Measurements from ENCODE around the gene UBE3D.
"Not testable (repeated sequence)": the region's sequence is repeated elsewhere in the genome, so short reads cannot be mapped to it uniquely, and the experiment has no call there.

UBE3D gene

DNA sequence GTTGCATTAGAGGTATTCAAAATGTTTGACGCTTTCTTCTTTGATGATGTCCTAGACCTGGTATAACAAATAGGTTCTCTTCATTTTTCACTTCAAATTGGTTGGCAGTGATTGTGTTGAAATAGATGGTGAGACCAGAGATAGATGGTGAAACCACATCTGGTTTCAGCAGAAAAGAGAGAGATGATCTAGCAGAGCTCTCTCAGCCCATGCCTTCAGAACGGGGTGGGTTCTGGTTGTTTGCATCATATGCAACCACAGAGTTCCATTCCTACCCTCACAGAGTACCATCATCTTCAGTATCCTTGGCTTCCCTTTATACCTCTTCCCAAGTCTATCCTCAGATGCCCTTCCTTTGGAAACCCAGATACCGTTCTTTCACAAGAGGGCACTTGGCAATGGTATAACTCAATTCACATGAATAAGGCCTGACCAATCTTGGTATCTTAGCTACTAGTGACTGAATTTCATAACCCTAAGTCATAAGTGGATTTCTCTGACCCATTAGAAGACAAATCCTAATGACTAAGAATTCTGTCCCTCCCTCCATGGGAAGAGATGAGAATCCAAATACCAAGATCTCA is 93.7 kb downstream of the UBE3D start:
- no peak for DNase-seq

DNA sequence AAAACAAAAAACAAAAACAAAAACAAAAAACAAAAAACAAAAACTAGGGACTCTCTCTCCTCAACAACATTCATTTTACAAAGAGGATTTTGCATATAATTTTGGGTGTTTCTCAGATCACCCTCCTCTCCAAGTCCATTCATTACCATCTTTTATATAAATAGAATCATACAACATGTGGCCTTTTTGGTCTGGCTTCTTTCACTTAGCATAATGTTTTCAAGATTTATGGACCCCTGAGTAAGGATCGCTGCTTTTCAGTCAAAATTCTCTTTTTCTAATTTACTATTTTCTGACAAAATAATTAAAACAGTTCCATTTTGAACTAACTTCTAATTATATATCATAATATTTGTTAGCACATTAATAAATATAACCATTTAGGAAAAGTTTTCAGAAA is 94.8 kb downstream of the UBE3D start:
- no peak for DNase-seq

DNA sequence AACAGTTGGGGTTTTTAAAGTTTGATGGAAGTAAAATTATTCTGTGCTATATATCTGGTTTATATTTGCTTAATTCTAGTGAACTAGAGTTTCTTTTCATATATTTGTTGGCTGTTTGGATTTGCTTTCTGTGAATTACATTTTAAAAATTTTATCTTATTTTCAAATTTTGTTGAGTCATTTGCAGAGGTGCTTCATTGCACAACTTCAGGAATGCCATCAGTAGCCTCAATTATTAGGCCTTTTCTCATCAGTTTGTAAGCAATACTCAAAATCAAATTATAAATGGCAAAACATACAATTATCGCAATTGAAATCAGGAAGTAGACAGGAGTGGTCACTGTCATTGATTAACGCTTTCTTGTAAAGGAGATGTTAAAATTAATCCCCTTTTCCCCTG is 96.9 kb downstream of the UBE3D start:
- no peak for DNase-seq

DNA sequence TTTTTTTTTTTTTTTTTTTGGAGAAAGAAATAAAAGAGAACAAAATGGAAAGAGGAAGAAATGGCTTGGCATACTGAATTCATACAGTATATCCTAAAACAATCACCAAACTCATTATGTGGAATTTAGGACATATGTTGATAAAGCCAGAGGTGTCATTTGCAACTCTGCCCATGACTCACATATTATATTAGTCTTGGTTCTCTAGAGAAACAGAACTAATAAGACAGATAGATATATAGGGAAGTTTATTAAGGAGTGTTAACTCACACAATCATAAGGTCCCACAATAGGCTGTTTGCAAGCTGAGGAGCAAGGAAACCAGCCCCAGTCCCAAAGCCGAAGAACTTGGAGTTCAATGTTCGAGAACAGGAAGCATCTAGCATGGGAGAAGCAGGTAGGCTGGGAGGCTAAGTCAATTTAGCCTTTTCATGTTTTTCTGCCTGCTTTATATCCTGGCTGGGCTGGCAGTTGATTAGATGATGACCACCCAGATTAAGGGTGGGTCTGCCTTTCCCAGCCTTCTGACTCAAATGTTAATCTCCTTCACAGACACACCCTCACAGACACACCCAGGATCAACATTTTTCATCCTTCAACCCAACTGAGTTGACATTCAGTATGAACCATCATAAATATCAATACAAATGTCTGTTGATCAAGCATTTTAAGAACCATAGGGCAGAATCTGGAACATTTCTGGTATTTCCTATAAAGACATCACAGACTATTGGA is 102.3 kb downstream of the UBE3D start:
- no peak for DNase-seq

DNA sequence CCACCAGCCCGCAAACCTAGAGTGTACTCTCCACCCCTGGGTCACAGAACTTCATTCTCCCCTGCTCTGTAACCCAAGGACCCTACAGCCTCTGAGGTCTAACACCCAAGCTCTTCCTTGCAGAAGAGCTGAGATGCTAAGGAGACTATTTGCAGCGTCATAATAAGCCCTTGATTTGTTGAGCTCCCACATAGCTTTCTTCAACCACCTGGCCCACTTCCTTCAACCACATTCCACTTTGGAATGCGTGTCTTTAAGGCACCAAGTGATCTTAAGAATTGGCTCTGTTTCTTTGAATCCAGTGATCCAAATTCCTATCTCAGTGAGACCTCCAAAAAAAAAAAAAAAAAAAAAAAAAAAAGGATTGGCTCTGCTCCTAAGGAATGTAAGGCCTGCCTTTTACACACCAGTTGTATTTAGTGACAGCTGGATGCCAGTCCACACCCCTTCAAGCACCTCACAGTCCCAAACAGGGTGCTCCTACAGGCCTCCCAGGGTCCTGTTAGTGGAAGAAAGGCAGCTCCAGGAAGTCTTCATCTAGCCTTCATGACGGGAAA is 106.2 kb downstream of the UBE3D start:
- no peak for DNase-seq

DNA sequence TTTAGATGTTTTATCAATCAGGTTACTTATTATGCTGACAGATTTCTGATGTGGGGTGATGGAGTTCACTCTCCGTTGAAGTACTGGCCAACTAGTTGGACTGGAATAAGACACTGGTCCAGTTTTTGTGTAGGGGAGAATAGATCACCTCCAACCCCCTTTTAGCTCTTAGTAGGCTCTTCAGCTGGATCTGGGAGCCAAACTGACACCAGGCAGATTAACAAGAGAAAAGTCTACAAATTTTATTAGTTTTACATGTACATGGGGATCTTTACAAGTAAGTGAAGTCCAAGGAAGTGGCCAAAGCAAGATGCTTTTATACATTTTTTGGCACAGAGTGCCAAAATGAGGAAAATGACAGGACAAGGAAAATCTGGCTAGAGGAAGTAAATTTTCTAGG is 107.1 kb downstream of the UBE3D start:
- DNase-seq = no peak

DNA sequence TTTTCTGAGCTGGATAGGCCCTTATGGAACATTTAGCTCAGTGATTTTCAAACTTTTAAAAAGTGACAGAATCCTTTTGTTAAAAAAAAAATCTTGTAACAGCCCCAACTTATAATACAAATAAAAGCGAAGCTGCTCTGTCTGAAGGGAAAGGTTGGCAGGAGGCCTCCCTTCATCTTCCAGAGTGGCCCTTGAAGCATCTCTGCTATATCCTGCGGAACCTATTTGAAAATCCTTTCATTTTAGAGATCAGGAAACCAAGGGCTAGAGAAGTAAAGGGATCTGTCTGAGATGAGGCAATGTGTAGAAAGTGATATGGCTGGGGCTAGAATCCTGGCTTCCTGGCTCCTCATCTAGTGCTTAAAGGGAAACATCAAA is 107.8 kb downstream of the UBE3D start:
- DNase-seq = no peak

DNA sequence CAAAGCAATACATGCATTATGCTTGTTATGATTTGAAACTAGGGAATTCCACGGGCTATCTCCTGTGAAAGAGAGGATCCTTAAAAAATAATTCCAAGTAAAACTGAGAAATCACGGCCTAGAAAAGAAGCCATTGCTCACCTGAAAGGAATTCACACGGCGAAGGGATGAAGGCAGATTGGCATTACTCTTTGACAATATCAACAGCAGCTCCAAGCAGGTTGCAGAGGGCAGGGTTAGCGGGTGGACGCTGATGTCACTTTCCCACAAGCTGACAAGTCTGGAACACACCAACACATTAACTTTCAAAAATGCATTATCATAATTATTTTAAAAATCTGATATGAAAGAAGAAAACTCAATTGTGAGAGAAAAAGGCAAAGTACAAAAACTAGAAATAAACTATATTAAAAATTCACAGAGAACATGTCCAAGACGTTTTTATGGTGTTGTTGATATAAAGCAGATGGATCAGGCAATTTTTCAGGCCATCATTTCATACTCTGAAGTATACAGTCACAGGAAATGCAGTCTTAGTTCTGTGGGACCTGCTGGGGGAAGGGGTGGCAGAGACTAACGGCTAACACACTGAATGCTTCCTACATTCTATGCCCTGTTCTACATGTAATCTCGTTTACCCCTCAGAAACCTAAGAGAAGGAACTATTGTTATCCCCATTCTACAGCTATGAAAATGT is 108.3 kb downstream of the UBE3D start:
- DNase-seq = no peak

DNA sequence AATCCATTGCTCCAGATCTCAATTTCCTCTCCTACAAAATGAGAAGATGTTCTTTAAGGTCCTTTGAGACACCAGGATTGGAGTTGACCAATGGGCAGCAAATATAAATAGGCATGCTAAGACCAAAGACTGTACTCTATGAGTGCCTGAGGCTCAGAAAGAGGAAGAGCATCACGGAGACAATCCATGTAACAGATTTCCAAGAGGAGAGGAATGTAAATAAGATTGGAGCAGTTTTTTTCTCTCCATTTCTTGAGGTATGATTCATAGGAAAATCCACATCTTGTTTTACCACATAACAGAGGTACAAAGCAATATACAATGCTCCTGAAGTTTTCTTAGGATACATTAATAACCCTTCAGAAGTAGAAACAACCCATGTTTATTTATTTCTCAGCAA is 109.8 kb downstream of the UBE3D start:
- no peak for DNase-seq

DNA sequence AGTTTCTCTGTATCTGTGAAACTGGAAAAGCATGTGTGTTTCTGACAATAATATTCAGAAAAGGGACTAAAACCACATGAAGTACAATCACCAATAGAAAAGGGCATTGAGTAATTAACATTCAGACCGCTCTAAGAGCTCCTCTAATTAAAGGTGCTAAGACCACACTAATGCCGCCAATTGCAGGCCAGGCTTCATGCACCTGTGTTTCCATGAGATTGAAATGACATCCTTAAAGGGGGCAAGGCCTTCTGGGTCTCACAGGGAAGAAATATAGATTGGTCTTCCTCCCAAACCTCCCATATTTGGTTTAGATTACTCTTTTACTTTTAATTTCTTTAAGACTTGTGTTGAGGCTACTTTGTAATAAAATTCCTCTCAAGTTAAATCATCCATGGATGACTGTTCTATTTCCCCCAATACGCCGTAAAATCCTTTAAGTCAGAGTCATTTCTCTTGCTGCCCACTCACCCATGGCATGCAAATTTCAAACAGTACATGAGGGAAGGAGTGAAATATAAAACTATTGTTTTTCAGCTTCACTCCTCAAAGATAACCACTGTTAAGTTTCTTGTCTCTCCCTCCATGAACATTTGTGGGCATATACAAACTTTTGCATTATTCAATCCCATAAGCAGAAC is 110.6 kb downstream of the UBE3D start:
- DNase-seq = no peak

DNA sequence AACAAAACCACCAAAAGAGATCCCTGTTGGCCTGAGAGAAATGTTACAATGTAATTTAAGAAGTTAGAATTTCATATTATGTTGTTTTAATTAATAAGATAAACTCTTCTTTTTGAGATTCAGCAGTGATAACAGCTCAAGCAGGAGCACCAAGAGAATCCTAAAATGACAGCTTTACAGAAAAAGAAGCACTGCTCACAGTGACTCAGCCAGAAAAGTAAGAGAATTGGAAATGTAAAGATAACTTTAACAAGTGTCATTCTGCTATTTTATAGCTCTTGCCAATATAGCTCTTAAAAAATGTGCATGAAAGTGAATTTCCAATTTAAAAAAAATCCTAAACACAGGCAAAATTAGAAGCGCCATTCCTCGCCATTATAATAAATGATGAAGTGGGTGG is 111.3 kb downstream of the UBE3D start:
- no peak for DNase-seq

DNA sequence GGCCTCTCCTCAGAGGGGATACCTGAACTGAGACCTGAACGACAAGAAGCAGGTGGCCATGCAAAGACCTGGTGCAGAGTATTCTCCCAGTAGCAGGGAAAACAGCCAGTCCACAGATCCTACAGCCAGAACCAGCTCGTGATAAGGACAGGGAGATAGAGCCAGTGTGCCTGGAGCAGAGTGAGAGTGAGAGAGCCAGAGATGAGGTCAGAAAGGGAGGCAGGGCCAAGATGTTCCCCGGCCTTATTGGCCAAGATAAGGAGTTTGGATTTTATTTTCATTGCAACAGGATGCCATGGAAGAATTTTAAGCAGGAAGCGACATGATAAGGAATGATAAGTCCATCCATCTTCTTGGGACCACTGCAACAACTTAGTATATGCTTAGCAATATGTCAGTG is 111.8 kb downstream of the UBE3D start:
- no peak for DNase-seq

DNA sequence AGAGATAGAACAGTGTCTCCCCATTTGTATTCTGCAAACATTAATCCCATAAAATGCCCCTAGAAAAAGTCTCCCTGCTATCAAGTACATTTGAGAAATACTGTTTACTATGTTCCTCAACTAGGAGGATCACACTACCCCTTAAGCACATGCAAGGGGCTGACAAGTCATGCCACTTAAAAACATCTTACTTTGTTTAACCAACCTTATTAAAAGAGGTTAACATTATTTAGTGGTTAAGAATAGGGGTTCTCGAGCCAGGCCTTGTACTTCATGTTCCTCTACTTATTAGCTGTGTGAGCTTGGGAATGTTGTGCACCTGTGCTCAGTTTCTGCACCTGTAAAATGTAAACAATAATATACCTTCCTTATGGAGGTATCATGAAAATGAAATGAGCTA is 113.7 kb downstream of the UBE3D start:
- no peak for DNase-seq

DNA sequence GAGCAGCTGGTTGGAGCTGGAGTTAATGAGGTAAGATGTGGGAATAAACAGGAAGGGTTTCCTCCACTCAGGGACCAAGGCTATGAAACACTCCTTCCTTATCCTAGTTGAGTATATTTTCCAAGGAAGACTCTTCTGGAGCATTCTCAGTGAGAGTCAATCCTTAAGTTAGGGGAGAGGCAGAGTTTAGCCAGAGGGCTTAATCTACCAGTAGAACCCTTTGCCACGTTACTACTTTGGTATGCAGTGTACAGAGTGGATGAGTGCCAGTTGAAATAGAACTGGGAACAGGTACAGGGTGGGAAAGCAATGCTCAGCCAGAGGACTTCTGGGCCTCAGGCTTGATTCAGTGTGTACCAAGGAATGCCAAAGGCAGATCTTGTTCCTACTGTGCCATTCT is 114.3 kb downstream of the UBE3D start:
- no peak for DNase-seq

DNA sequence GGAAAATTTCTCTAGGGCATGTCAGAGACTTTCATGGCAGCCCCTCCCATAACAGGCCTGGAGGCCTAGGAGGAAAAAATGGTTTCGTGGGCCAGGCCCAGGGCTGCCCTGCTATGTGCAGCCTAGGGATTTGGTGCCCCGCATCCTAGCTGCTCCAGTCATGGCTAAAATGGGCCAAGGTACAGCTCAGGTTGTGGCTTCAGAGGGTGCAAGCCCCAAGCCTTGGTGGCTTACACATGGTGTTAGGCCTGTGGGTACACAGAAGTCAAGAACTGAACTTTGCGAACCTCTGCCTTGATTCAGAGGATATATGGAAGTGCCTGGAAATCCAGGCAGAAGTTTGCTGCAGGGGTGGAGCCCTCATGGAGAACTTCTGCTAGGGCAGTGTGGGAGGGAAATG is 134.7 kb downstream of the UBE3D start:
- DNase-seq = not testable (repeated sequence)

DNA sequence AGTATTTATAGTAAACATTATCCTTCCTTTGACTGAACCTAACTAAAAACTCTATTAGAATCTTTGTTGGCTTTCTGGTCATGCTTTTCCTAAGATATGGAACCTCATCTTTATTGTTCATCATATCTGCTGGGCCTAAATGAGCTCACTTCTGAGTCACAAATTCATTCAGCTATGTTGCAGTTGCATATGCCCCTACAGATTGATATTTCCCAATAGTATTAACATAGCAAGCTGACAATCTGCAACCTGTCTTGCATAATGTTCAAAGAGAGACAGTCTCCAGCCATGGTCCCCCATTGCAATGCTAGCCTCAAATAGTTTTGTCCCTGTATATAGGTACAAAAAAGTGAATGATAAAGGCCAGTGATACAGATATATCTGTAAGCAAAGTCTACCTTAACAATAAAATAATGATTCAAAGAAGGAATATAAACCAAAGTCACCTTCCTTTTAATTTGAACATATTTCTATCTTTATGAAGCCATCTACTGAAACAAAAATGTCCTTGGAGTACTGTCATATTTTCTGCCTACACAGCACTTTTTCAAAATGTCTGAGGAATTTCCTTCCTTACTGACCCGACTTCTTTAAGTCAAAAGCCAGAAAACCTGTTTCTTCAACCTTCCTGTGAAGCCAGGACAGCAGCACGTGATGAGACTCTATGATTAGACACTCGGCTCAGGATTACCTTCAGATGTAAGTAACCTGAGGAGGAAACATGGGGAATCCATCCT is 140.7 kb downstream of the UBE3D start:
- DNase-seq = no peak

DNA sequence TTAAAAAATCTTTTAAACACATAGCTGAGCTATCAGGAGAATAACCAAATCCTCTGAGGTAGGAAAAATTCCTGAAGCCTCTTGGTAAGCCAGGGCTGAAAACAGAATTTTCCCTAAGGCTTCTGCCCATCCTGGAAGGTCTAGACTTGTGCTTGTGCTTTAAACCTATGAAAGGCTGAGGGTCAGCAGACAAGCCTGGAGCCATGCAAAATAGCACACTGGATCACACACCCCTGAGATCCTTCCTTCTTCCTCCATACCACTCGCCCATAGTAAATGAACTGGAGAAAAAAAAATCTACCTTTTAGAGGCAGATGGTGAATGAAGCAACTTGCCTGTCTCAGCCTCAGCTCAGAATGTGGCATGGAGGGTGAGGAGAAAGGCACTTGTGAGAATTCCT is 144.4 kb downstream of the UBE3D start:
- no peak for DNase-seq

DNA sequence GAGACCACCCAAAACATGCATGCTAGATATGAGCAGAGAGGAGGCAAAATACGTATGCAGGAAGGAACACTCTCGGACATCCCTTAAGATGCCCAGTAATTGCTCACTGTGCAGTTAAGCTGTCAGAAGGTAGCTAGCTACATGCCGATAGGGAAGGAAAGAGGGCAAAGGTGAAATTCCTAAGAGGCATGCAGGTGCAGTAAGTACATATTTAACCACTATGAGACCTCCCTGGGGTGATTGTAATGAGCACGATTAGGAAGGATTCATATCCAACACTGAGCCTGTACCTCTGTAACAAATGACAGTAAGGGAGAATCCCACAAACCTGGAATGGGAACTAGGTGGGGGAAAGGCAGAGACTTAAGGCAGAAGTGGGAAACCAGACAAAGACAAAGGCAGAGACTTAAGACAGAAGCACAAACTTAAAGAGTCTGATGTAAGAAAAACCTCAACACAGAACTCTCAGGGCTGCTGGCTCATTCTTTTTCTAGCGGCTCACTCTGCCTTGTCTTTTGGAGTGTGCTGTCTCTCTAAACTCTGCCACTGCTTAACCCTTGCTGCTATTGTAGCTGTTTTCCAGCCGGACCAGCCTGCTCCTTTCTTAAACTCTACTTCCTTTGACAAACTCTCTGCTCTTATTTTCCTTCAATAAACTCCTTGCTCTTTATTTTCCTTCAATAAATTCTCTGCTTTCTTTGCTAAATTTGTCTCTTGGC is 148.1 kb downstream of the UBE3D start:
- DNase-seq = no peak

DNA sequence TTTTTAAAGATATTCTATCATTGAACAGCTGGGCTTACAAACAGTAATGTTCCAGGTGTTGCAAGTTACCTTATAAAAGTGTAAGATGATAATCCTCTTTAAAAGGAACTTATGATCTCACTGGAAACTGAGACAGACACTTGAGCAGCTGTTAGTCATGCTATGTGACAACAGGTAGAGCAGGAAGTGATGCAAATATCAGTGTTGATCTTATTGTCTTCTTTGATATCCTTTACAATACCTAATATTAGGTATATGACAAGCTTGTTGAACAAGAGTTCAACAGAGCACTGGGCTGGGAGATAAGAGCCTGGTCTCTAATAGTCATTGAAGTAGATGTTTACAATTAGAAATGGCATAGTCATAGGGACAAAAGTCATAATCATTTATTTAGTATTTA is 150.0 kb downstream of the UBE3D start:
- DNase-seq = no peak

DNA sequence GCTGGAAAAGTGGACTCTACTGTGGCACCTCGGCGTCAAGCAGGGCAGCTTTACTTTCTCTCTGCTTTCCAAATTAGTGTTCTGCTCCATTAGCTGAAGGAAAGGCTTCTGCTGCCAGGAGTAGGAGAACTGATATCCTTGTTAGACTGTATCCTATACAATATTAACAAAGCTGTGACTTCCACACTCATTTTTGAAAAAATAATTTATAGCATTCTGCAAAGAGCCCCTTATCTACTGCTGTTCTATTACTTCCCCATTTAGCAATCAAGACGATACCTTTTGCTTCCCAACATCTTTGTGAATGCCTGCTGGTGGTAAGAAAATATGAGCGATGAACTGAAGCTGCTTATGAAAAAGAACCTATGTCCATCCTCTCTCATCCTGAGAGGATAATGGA is 151.1 kb downstream of the UBE3D start:
- DNase-seq = no peak

DNA sequence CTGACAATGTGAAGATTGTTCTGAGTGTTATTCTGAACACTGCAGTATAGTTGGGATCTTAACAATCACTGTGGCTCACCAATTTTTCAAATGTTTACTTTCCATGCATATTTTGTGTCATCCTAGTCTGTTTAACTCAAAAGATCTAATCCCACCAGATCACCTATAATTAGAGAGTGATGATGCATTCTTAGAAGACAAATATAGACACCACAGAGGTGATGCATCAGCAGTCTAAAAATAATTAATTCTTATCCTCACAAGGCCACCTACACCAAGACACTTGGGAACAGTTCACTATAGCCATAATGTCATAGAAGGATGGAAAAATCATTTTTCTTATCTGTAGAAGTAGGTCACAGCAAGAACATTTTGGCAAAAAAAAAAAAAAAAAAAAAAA is 154.8 kb downstream of the UBE3D start:
- no peak for DNase-seq

DNA sequence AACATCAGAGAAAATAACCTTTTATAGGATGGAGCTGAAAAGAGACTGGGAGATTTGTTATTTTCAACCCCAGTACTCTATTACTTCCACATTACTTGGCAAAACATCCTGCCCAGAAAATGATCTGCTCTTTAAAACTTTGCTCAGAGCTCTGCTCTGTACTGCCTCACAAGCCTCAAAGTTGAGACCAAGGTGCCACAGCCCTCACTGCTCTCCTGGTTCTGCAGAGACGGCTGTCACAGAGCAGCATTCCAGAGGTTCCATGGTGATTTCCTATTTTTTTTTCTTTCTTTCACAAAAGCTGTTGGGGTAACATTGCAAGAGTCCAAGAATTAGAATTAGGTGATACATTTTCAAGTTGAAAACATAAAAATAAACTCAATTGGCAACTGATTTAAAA is 155.2 kb downstream of the UBE3D start:
- DNase-seq = no peak
